Breast epithelium (tissue), 3 donors: Measurements from ENCODE around the gene LMX1B.

Experiments used
- CTCF ChIP-seq, 3 donors: fragments of 450-650 bp; IDR thresholded peaks; one replicate each; pipeline ENCODE4 v1.5.1; 2016 to 2017; ENCODE audit warnings: antibody characterized with exemption in 3 of 3, mild to moderate bottlenecking in 3 of 3, moderate library complexity in 3 of 3
- POLR2AphosphoS5 ChIP-seq, 3 donors: sonication (generic); formaldehyde crosslinking; IDR thresholded peaks; one replicate each; pipeline ENCODE4 v1.6.1; 2017; ENCODE audit warnings: antibody characterized with exemption in 3 of 3

GRCh38 chr9:126667190-126668055 lies 53.7 kb downstream of the LMX1B start:
- TF ChIP-seq CTCF (IDR thresholded peaks at IDR 0.05) (no peak), POLR2AphosphoS5 (IDR thresholded peaks at IDR 0.05) (no peak)
